HG03354 (cell line): ENCODE measurements around the gene EEF1AKMT1.

Experiments
- ATAC-seq: cut with Tn5 transposase; IDR thresholded peaks from one replicate; pipeline ENCODE4 v1.9.1; 2021; ENCODE audit warnings: mild to moderate bottlenecking; ENCODE audit not compliant: unreplicated experiment, poor library complexity, severe bottlenecking

Gene EEF1AKMT1, protein sequence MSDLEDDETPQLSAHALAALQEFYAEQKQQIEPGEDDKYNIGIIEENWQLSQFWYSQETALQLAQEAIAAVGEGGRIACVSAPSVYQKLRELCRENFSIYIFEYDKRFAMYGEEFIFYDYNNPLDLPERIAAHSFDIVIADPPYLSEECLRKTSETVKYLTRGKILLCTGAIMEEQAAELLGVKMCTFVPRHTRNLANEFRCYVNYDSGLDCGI

DNA sequence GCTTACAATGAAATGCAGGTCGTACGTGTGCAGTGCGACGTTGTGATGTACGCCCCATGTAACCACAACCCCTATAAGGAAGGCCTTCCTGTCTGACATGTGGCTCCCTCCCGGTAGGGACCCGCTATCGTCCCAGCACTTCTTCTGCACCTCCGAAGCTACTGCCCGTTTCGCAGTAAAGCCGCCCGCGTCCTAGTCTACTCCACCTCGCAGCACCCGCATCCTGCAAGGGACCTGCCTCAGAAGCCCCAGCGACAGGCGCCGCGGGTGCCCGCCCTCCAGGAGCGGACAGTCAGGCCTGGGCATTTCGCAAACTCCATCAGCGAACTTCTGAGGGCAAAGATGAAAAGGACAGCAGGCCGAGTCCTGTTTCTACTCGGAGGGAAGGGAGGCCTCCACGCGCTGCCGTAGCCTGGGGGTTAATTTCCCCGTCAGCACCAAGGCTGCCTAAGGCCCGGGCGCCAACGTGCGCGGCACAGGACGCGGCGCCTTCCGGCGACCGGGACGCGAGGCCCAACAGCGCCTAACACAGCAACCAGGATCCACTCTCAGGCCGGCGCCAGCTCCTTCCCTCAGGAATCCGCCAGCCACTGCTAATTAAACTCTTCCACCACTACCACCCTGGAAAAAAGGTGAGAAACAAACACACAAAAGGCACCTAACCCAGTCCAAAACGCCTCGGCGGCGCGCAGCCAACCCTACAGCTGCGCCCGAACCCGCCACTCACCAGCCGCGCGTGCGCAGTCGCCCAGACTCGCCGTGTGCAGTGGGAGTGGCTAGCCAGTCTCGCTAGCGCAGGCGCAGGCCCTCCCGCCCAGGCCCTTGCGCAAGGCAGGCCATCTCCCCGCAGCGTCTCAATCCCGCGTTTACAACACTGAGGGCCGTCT, at the start of gene EEF1AKMT1:
TSS of gene EEF1AKMT1 (minus strand) at position 768 of the 887 bp plus-strand sequence. CDS start 16,363 bp downstream, outside the sequence.
- peak; percentile 85 for ATAC-seq

DNA sequence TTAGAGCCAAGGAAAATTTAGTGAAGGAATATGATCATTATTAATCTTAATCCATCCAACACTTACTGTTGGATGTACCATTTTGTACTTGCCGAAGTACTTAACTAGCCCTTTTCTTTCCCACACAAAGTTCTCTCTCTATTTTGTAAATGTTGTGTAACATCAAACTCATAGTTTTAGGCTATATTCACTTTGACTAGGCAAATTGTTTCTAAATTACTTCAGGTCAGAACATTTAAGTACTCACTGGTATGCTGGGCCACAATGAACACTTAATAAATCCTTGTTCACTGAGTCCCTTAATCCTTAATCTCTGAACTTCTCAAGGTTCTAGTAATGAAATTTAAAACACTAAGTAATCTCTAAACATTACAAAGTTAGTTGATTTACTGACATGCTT, 49.3 kb upstream of the EEF1AKMT1 start:
- ATAC-seq = no peak

DNA sequence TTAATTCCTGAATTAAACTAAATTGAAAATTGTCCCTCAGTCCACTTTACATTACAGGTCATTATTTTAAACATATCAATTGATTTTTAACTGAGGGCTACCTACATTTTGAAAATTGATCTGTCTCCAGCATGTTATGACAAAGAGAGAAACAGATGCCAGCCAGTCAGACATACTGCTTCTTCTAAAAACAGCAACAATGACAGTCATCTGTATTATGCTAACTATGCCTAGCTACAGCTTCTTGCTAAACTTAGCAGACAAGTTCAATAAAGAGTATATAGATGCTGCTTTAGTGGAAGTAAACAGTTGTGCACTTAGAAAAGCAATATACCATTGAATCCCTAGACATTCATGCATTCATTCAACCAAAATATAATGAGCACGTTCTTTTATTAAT, 48.6 kb upstream of the EEF1AKMT1 start:
- ATAC-seq = no peak

DNA sequence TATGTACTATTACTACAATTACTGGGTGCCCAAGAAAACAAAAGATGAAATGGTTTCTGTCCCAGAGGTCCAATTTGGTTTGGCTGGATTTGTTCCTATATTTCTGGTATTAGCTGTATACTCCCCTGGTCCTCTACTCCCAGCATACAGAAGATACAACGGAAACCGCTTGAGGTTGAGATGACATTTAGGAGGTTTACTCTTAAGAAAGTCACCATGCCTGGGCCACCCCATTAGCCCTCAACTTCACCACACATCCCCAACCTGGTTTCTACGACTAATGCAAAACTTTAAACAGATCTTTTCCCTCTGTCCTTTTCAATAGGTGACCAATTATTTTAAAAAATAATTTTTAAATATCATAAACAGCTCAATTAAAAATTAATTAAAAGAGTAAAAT, 46.0 kb upstream of the EEF1AKMT1 start:
- no peak for ATAC-seq

DNA sequence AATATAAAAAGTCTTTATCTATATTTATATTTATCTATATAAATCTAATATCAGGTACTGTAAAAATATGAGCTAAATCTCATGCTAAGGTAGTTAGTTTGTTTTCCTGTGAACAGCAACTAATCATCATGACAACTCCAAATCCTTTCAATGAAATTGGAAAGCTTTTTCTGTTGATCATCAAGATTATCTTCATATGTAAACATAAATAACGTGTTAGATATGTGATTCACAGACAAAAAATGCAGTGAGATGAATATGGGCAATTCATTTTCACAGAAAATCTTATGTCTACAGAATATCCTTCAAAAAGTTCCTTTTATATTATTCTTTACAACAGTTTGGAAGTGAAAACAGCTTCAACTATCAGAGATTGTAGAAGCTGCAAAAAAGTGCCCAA, 41.7 kb upstream of the EEF1AKMT1 start:
- ATAC-seq = no peak

DNA sequence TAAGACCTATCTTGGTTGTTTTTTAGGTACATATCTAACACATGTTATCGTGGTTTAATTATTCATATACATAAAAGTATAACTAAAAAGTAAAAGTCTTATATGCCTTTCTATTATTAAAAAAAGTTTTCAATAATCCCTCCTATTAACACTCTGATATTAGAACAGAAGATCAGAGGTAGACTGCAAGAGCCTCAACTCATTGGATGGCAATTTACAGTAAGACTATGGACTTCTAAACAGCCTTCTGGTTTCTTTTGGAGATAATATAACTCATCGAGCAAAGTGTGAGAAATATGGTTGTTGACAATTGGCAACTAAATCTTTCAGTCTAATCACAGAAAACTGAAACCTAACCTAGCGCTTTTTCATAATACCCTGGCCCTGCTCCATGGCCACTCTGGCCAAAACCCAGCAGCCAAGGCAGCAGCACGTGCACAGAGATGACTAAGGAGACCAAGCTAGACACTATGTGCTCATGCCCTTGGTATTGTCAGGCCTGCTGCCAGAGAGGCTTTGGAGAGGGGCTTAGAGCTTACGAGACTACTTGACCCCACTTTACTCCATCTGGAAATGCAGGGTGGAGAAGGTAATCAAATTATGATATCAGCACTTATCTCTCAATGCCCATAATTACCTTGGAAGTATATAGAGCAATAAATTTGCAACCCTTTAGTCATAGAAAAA, 40.6 kb upstream of the EEF1AKMT1 start:
- ATAC-seq = no peak

DNA sequence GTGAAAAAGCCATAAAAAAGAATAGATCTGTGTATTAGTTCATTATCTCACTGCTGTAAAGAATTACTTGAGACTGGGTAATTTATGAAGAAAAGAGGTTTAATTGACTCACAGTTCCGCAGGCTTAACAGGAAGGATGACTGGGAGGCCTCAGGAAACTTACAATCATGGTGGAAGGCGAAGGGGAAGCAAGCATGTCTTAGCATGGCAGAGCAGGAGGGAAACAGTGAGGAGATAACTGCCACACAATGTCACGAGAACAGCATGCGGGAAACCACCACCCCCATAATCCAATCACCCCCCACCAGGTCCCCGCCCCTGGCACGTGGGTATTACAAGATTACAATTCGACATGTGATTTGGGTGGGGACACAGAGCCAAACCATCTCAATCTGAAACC, 39.1 kb upstream of the EEF1AKMT1 start:
- no peak for ATAC-seq

DNA sequence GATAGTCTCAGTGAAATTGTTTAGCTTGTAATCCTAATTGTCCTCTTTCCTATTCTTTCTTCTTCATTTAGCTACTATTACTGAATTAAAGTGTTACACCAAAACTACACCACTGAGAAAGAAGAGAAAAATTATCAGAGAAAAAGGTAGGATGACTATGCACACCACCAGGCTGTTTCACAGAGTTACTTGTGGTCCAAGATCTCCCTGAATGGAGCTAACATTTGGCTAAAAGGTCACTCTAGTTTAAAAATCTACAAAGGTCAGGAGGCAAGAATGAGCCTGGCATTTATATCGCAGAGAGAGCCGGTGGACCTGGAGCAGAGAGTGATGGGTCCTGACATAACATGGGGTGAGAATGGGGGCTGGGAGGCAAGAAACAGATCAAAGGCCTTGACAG, 37.0 kb upstream of the EEF1AKMT1 start:
- no peak for ATAC-seq

DNA sequence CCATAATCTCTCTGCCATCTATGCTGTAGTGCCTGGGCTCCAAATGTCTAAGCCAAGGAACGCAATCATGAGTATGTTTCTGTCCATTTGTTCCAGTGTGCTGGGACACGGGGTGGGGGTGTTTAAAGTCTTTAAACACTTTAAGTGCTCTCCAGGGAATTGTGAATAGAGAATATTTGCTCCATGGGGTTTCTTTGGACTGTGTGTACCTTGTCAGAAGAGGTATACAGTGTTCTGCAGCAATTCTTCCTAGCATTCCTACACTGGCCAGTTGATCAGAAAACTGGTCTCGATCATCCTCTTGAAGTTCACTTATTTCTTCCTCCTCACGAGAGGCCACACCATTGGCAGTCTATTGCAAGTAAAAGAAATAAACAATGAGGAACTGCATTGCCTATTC, 35.1 kb upstream of the EEF1AKMT1 start:
- ATAC-seq = no peak

DNA sequence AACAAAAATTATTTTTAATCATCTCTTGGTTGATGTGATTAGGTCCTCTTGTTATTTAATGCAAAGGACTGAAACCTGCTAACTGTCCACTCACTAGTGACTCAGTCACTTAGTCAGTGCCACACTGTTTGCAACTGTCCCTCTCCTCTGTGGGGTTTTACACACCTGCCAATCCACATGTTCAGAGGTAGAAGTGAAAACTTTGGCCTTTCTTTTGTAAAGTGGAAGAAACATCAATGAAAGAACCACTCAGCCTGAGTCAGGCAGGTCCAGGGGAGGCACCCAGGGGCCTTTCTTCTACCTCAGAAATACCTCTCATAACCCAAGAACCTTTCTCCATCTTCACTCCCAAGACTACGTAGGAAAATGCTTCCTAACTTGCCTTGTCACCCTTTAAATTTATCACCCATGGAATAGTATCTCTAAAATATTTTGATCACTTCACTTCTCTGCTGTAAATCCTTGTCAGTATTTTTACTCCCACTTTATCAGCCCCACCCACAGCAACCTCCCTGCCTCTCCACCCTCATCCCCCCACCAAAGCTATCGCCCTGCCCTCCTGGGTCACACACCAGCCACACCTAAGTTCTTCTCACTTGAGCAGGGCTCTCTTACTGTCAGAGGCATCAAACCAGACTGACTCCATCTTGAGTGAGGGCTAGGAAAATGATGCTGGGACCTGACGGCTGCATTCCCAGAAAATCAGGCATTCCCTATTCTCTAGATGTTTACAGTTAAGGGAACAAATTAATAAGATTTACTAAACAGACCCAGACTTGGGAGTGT, 29.6 kb upstream of the EEF1AKMT1 start:
- no peak for ATAC-seq

DNA sequence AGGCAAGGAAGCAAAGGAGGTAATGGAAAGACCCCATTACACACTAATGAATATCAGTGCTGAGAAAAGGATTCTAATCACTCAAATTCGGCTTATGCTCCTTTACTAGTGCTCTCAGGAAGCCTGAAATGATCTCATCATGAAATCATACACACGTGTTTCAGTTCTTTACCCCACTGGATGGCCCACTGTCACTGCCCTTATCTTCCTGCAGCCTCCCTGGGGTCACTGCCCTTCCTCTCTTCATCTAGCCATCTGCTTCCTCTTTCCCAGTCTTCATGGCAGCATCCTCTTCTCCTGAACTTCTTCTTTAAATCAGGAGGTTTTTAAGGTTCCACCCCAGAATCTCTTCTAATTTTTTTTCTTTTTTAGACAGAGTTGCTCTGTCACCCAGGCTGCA, 27.9 kb upstream of the EEF1AKMT1 start:
- ATAC-seq = no peak

DNA sequence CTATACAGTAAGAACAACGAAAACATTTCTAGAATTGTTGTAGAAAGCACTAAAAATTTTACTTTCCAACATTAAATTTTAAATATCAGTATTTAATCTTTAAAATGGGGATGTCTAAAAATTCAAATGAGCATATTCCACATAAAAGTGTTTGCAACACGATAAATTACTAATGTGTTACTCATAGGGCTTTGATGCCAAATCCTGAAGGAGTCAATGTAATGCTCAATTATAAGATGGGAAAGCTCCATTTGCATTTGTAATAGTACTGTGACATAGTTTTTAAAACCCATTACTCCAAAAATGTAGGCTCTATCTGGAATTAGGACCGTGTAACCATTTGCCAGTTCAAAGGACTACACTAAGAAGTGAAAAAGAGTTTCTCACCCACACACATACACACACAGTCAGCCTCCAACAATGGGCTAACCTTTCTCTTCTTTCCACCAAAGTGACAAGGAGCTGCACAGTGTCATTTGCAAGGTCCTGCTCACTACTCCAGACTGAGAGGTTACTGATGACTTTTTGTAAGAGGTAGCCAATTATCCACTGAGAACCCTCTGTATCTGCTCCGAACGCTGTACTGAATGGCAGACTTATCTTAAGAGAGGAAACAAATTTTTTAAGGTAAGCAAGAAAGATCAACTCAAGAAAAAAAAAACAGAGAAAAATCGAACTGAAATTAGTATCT, 26.1 kb upstream of the EEF1AKMT1 start:
- ATAC-seq = no peak

DNA sequence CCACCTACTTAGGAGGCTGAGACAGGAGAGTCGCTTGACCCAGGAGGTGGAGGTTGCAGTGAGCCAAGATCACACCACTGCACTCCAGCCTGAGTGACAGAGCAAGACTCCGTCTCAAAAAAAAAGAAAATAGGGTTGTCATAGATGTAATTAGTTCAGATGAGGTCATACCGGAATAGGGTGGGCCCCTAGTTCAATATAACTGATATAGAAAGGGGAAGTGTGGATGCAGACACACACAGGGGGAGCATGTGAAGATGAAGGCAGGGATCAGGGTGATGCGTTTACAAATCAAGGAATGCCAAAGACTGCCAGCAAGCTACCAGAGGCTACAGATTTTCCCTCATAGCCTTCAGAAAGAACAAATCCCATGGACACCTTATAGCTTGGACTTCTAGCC, 24.3 kb upstream of the EEF1AKMT1 start:
- no peak for ATAC-seq

DNA sequence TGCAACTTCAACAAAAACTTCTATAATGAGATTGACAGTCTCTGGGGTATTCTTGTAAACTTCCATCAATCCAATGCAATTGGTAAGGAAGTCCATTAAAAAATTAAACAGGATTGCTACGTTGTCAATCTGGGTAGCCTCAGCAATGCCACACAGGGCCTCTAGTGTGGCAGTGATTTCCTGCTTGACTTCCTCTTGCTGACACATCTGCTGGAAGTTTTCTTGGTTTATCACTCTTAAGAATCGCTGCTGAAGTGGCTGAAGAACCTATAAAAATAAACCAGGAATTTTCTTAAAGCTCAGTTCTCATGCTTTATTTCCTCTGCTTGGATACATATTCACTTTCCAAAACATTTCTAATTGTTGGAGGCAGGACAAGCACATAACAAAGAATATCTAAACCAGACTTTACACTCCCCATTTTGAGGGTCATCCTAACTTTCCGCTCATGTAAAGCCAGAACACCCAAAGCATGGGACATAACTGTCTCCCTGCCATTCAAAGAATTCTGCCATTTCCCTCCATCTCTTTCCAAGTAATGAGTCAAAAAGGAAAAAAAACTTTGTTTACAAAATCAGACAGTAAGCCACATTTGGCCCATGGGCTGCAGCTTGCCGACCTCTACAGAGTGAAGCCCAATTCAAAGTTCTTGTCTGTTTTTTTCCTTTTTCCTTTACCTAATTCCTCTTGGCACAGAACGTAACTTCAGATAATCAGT, 23.2 kb upstream of the EEF1AKMT1 start:
- ATAC-seq = no peak

DNA sequence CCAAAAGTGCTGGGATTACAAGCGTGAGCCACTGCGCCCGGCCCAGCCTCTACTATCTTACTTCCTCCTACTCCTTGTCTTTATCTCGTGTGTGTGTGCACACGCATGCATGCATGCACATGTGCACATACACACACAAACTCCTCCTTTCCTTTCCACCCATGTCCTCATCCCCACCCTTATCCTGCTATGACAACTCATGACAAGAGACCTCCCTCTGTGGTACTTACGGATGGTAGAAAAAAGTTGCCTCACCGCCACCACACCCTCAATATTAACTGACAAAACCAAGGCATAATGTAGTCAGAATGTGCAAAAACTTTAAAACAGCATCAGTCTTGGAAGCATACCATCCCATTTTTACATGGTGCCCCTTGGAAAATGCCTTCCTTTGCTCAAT, 15.9 kb upstream of the EEF1AKMT1 start:
- ATAC-seq = no peak

DNA sequence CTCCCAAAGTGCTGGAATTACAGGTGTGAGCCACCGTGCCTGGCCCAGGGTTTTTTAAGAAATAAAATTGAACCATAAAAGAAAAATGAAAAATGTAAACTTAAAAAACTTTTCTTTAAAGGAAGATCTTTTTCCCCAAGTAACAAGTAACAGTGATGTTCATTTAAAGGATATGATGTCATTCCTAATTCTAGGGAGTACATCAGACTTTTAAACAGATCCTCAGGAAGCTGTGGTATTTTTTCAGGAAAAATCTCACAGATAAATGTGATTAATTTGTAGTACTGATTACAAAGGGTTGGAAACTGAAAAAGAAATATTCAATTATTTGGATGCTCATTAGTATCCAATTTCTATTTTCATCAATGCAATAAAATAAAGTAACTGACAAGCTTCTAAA, 14.6 kb upstream of the EEF1AKMT1 start:
- ATAC-seq = no peak

DNA sequence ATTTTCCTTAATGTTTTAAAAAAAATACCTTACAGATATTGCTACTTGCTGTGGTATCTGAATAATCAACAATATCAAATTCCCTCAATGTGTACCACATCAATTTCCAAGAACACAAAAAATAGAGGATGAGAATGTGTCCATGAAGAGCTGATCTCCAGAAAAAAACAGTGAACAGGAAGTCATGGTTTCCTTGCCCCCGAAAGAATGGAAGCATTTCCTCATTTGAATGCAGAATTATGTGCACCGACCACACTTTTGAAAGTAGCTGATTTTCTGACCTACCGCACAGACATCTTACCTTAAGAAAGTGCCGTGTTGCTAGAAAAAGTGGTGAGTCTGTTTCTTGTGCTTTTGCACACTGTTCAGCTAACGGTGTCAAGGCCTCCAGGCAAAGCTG, 13.4 kb upstream of the EEF1AKMT1 start:
- ATAC-seq = no peak

DNA sequence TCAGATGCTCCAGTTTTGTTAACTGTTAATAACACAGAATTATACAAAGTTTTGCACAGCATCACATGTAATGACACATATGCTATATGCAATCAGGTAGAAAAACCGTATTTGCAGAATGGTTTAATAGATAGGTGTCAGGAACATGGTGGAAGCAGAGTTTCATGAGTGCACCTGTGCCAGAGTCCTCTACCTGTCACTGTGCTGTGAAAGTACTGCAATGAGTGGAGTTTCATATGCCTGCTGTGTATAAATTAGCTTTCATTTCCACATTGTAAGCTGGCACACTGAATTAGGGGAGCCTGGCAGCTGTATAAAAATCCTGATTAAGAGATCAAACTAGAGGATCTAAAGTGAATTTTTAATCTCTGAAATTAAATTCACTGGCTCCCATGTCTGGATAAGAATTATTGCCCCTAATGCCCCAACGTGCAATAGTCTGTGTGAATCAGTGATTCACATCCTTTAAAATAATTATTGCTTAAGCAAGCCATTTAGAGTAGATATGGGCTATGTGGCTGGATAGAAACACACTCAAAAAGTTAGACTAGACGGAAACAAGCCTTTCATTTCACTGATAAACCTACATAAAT, 8.5 kb upstream of the EEF1AKMT1 start:
- peak; percentile 86 for ATAC-seq
